Fibroblast of villous mesenchyme (primary cell): ENCODE results near the gene RABGGTA. TPM values are rescaled to one million over a fixed set of nuclear protein-coding genes. Genes with fewer than 3 reads are reported as not detected.

Source experiments
- DNase-seq: peaks from one replicate; pipeline ENCODE4 v3.0.0-alpha.2; 2010; ENCODE audit warnings: low read depth
- H3K4me3 ChIP-seq: 2 replicates; pipeline ENCODE4 v1.5.1; 2011; ENCODE audit warnings: low read depth, mild to moderate bottlenecking, low read length
- CTCF ChIP-seq: IDR thresholded peaks from 2 replicates; pipeline ENCODE4 v1.5.1; 2012; ENCODE audit warnings: low read depth, mild to moderate bottlenecking, low read length; ENCODE audit not compliant: insufficient read depth
- total RNA-seq: library from RNA; depleted of rRNA; stranded (reverse); fragments of >200 nt; gene quantifications from 2 replicates; pipeline ENCODE4 v1.2.3, GENCODE V29; 2012

RABGGTA gene
- total RNA-seq, 1 donor: 28.1 TPM

DNA sequence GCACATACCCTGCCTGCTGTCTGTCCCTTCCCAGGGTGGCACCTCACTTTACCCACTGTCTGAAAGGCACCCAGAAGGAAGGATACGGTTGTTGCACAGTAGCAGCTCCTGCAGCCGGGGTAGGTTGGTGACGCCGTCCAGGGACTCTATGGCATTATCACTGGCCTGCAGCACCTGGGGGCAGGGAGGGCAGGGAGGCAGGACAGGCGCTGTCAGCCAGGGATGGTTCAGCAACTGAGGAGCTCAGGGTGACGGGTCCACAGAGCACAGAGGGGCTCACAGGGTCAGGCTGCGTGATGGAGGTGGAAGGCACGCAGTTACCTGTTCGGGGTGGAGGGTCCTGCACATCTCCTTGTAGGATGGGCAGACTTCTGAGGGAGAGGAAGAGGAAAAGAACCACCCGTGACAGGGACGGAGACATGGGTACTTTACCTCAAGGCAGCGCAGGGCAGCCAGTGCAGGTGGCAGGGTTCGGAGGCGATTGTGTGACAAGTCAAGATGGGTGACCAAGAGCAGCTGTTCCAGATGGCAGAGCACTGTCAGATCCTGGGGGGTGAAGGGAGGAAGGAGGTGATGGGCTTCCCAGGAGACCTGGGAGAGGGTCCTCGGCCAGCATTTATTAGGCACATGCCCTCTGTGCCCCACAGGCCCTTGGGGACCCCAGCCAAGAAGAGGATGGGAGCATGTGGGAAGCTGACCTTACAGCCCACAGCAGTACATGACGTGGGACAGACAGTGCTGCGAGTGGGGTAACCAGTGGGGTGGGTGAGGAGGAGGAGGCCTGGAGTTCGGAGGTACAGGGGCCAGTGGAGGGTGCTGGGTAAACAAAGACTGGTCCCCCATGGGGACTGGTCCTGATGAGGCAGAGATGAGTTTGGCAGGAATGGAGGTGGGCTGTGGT is 4.8 kb downstream of the RABGGTA start:
- TF ChIP-seq CTCF: no peak
- DNase-seq: no peak
- H3K4me3 ChIP-seq: no peak overlapping the region

- no peak for TF ChIP-seq CTCF
- no peak for DNase-seq
- no peak overlapping the region for H3K4me3 ChIP-seq
These were observed 7.1 kb downstream of the RABGGTA start for GRCh38 chr14:24264298-24264697.

DNA sequence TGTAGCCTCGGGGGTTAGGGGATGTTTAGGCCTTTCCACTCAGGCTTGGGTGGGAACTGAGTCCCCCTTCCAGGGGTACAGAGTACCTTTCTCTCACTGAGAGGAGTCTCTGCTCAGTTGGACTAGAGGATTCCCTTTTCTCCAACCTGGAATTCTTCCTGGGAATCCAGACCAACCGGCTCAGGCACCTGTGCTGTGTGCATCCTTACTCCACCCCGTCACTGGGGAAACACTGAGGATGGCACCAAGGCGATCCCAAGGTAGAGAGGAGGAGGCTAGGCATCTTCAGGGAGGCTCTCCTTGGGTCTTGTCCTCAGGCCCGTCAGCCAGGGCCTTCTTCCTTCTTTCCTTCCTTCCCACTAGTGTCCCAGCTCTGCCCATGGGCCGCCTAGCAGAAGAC is 7.5 kb downstream of the RABGGTA start:
- no peak overlapping the region for H3K4me3 ChIP-seq
- no peak for DNase-seq
- no peak for TF ChIP-seq CTCF

GRCh38 chr14:24262821-24263733 is 8.3 kb downstream of the RABGGTA start, which contains the start of gene TGM1:
TSS of gene TGM1 (minus strand) at chr14:24263177. CDS start at chr14:24262352, 825 bp downstream.
- H3K4me3 ChIP-seq: no peak within 1 kb of the TSS
- DNase-seq: no peak
- TF ChIP-seq CTCF: no peak

DNA sequence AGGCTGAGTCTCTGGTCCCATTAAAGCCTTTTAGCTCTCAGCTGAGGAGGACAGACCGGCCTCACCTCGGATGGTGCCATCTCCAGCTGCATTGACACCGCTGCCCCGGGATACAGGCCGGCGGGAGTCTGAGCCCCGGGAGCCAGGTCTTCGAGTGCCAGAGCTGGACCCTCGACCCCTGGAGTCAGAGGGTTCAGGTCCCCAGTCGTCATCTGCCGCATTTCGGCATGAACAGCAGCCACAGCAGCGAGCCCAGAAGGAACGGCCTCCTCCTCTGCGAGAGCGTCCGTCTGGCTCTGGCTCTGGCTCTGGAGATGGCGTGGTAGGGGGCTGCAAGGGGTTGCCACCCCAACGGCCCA is 9.4 kb downstream of the RABGGTA start:
- H3K4me3 ChIP-seq: no peak overlapping the region
- DNase-seq: no peak
- no peak for TF ChIP-seq CTCF

DNA sequence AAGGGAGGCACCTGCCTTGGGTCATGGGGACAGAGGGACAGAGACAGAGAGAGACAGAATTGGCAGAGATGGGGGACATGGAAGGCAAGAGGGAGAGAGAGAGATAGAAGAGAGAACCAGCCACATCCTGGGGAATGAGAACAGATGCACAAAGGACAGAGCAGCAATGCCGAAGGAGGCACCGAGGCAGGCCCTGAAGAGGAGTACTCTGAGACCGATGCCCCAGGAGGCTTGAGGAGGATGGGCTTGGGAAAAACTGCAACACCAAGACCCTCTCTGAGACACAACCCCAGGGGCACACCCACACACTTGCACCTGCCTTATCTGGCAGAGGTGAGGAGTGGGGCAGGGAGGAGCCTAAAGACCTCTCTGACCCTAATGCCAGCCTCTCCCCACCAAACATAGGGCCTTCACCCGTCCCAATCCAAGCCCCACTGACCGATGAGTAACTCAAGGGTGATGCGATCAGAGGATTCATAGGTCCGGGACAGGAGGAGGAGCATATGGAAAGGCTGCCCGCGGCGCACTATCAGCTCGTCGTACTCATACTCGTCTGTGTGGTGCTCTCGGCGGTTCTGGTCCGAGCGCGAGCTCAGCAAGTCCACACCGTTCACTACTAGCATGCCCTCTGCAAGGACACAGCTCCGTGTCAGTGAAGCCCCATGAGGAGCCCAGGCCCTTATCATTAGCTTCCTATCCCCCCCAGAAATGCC is 10.0 kb downstream of the RABGGTA start:
- H3K4me3 ChIP-seq: no peak overlapping the region
- no peak for TF ChIP-seq CTCF
- DNase-seq: no peak
